Retina (tissue), 1 donor: ENCODE results near the gene IFITM10.
A peak's percentile ranks its signal among the peaks of the same experiment; 100 is the strongest.

Source experiments
- DNase-seq: peaks from one replicate; pipeline ENCODE4 v3.0.0-alpha.2; 2016

The IFITM10 gene

DNA sequence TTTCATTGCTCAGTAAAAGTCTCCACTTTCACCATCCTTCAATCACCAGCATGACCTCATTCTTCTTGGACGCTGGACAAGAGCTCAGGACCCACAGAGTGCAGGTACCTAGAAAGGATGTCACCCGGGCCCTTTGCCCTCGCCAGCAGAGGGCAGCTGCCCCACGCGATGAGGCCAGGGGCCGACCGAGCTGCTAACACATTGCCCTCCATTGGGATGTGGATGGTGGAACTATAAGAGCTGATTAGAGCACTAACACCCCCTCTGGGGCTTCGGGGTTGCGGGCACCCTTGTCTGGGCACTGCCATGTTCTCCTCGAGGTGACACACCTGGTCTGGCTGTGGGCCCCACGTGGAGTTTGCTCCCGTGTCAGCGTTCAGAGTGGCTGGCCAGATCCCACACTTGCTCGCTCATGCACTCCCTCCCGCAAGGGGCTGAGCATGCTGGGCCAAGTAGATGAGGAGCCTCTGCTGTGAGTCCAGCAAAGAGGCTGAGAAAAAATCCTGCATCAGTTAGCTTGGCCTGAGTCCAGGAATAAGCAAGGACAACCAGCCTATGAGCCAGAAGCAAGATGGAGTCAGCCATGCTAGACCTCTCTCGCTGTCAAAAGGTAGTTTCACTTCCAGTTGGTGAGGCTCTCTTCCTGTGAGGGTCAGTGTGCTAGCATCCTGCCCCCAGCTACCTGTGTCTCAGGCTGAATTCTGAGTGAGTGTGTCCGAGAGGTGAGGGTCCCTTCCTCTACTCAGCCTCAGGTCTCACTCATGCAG lies 43.6 kb downstream of the IFITM10 start:
- DNase-seq = no peak

DNA sequence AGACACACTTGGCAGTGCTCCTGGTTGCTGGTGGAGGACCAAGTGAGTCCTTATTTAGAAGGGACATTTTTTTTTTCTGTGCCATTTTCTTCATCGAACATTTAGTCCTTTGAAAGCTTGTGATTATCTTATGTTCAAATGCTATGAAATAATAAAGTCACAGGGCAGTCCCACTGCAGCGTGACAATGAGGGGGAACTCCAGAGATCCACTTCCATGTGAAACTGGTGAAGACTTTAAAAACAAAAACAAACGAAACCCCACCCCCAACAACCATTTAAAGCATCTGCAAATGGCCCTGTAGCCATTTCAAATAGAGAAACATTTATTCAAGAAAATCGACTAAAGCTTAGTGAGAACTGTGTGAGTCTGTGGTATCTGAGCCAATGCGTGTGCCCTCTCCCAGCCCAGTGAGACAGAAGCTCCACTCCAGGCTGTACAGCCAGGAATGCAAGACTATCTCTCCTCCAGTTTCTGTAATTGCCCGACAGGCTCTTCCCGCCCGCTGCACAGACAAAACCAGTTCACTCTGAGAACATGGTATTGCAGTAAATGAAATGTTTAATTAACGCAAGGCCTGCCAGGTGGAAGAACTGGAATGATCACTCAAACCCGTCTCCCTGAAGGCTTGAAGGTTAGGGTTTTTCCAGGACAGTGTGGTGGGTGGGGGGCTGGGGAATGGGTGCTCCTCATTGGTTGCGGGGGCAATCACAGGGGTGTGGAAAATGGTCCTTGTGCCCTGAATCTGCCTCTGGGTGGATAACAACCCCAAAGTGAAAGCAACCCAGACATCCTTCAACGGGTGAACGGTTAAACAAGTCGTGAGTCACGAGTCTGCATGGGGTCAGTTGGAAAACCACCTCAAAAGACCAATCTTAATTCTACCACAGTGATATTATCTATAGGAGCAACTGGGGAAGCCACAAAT lies 45.0 kb downstream of the IFITM10 start:
- DNase-seq = no peak

DNA sequence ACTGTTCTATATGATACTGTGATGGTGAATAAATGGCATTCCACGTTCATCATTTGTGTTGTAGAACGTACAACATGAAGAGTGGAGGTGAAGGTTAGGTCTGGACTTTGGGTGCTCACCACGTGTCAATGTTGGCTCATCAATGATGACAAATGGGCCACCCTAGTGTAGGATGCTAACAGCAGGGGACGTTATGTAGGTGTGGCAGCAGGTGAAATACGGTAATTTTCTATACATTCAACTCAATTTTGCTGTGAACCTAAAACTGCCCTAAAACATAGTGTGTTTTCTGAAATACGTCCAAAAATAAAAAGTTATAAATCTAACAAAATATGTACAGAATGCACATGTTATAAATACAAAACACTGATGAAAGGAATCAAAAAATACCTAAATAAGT lies 47.2 kb downstream of the IFITM10 start:
- DNase-seq = no peak

DNA sequence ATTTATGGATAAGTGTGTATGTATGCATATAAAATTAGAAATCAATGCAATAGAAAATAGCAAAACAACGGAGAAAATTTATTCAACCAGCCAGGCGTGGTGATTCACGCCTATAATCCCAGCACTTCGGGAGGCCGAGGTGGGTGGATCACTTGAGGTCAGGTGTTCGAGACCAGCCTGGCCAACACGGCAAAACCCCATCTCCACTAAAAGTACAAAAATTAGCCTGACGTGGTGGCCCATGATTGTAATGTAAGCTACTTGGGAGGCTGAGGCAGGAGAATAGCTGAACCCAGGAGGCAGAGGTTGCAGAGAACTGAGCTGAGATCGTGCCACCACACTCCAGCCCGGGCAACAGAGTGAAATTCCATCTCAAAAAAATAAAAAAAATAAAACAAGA lies 47.9 kb downstream of the IFITM10 start:
- no peak for DNase-seq

DNA sequence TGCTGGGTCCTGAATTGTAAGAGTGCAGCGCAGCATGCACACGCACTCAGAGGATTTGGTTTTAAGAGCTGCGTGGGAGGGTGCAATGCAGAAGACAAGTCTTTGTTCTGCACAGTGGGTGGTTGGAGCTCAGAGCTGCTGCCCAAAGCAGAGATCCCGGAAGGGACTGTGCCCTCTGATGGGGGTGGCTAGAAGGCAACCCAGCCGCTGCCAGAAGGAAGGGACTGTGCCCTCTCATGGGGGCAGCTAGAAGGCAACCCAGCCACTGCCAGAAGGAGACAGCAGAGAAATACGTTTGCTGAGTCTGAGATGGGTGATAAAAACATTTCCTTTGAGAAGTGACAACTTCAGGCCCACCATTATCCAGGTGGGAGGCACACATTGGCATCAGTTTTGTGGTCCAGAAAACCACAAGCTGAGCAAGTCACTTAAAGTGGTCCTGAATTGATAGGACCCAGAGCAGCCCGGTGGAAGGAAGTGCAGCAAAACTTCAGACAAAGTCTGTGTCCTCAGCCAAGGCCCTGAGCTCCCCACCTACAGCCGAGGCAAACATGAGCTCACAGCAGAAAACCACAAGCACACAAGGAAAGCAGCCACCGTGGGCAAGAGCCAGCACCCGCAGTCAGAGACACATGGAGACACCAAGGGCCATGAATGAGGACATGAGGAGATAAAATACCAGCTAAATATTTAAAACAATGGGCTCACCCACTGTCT lies 49.1 kb downstream of the IFITM10 start:
- DNase-seq = no peak

DNA sequence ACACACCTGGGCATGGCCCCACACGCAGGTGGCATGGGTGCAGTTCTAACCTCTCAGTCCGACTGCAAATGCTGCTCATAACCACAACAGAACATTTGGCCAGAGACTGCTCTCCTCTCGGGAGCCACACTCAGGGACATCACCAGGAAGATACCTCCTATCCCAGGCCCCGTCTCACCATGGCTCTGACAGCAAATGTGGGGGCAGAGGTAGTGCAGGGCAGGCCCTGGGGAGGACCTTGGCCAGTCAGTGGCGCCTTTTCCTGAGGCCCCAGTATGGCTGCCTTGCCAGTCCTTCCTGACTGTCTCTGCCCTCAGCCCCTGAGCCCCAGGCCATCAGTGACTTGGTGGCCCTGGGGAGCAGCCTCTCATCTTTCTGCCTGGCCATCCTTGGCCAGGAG lies 50.6 kb downstream of the IFITM10 start:
- DNase-seq = no peak

DNA sequence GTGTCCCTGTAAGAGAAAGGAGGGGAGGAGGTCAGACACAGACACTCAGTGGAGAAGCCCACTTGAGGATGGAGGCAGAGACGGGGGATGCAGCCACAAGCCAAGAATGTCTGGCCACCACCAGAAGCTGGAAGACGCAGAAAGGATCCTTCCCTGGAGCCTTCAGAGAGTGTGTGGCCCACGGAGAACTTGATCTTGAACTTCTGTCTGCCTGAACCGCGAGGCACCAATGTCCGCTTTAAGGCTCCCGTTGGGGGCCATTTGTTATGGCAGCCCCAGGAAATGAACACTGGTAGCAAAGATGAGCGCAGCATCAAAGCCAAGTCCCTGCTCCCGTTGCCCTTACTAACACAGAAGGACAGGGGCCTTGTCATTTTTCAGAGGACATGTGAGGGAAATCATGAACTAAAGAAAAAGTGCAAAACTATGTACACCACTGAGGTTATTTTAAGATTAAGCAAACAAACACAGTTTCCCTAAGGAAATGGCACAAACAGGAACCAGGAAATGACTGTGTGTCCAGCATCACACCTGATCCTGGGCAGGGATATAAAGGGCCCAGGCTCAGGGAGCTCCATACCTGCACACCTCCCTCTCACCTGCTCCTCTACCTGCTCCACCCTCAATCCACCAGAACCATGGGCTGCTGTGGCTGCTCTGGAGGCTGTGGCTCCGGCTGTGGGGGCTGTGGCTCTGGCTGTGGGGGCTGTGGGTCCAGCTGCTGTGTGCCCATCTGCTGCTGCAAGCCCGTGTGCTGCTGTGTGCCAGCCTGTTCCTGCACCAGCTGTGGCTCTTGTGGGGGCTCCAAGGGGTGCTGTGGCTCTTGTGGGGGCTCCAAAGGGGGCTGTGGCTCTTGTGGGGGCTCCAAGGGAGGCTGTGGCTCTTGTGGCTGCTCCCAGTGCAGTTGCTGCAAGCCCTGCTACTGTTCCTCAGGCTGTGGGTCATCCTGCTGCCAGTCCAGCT lies 53.5 kb downstream of the IFITM10 start, which contains the start of gene KRTAP5-6:
Gene KRTAP5-6, plus strand, starts transcription at position 588 of the 963 bp plus-strand sequence. Its CDS starts 51 bp downstream, at position 639.
- no peak for DNase-seq

DNA sequence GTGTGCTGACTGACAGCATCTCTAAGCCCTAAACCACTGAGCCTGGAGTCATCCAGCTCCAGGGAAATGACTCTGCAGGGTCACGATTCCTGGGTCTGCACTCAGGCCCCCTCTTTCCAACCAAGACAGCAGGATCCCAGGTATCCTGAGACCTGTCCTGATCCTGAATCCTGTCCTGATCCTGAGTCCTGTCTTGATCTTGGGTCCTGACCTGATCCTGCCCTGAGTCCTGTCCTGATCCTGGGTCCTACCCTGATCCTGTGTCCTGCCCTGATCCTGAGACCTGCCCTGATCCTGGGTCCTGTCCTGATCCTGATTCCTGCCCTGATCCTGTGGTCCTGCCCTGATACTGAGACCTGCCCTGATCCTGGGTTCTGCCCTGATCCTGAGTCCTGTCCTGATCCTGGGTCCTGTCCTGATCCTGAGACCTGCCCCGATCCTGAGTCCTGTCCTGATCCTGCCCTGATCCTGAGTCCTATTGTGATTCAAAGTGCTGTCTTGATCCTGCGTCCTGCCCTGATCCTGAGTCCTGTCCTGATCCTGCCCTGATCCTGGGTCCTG lies 54.8 kb downstream of the IFITM10 start:
- DNase-seq = no peak

DNA sequence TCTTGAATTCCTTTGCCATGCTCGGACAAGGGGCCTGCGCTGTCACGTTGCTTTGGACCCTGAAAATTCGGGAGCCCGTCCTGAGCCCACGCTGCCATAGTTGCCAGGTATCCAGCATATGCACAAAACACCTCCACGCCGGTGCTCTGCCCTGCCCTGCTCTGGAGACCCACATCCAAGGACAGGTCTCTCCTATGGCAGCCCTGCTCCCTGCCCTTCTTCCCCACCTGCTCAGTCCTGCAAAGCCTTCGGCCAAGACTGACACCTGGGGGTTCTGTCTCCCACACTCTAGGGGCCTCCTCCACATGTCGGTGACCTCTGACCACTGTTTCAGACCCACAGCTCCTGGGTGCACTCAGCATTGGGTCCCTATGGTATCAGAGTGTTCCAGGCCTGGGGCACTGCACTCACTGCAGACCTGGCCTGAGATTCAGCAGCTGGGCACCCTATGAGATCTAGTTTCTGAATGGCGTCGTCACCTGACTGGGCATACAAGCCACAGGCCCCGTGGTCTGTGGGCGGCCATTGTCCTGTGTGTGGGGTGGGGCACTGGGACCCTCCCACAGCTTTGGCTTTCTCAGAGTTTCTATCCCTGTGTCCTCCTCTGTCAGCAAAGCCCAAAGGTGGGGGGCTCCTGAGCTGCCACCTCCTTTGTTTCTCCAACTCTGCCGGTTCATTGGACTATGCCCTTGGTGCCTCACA lies 55.4 kb downstream of the IFITM10 start:
- no peak for DNase-seq

DNA sequence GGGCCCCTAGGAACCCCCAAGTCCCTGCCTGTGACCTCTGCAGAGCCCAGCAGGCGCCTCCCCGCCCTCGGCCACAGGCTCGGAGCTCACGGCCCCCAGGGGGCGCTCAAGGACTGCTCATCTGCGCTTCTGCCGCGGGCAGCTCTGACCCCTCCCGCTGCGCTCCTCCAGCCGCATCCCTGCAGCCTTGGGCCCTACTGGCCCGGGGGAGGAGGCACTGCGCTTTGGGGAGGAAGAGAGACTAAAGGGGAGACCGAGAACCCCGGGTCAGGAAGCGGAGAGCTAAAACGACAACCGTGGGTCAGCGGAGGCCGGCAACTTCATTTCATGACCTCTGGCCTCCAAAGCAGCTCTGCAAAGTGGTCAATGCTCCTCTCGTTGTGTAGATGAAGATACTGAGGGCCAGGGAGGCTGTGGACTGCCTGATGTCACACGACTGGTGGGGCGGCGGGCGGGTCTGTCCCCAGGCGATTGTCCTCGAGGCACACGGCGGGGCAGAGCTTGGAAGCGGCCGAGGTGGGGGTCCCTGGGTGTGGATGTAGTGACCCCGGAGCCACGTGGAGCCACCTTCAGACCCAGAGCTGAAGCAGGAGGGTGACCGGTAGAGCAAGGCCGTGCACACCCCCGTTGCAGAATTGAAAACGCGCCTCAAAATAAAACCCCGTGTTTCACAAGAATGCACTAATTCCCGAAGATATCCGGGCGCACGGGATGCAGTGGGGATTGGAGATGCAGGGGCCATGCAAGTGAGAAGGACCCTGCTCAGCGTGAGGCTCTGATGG lies 56.1 kb downstream of the IFITM10 start:
- peak; percentile 93 for DNase-seq

DNA sequence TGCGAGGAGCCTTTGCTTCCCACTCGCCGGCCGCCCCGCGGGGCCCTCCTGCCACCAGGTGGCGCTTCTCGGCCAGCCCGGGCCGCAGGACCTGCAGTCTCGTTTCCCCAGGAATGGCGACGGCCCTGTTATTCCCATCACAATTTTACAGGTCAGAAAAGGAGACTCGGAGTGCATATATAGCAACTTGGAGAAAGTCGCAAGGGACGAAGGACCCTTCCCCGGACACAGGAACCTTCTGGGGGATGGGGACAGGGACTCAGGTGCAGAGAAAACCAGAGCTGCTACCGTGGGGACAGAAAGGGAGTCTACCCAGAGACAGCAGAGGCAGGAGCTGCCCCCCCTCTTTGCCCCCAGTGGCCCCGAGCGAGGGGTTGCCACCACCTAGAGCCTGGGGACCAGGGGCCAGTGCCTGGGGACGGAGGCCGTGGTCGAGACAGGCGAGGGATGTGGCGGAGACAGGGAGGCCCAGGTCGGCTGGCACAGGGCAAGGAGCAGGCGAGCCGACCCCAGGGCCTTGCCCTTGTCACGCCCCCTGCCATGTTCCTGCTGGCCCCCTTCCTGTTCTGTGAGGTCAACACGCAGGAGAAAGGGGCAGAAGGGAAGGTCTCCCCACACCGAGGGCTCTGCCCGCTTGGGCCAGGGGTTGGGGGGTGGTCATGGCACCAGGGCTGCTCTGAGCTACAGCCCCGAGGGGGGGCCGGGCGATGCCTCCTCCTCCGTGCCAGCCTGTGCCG lies 56.9 kb downstream of the IFITM10 start:
- DNase-seq = peak; percentile 93

DNA sequence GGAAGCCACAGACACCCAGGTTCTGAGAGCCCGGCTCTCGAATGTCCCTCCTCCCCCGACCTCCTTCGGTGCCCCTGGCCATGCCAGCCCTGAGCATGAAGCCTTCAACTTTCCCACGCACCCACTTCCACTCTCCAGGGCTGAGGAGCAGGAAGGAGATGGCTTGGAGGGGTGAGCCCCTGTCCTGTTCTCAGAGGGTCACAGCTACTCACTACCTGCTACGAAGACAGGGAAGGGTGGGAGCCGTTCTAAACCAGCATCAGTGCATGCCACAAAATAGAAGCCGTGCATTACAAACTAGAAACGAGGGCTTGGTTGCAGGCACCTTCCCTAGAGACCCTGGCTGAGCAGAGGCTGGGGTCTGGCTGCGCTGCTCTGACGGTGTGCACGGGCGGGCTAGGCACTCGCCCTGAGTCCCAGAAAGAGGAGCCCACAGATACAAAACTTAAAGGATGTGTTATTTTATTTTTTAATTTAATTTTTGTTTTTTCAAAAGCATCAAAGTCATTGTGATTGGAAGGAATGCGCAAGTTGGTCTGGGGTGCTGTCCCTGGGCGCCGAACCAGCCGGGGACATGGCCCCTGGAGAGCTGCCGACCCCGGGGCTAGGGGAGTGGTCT lies 57.6 kb downstream of the IFITM10 start:
- no peak for DNase-seq

DNA sequence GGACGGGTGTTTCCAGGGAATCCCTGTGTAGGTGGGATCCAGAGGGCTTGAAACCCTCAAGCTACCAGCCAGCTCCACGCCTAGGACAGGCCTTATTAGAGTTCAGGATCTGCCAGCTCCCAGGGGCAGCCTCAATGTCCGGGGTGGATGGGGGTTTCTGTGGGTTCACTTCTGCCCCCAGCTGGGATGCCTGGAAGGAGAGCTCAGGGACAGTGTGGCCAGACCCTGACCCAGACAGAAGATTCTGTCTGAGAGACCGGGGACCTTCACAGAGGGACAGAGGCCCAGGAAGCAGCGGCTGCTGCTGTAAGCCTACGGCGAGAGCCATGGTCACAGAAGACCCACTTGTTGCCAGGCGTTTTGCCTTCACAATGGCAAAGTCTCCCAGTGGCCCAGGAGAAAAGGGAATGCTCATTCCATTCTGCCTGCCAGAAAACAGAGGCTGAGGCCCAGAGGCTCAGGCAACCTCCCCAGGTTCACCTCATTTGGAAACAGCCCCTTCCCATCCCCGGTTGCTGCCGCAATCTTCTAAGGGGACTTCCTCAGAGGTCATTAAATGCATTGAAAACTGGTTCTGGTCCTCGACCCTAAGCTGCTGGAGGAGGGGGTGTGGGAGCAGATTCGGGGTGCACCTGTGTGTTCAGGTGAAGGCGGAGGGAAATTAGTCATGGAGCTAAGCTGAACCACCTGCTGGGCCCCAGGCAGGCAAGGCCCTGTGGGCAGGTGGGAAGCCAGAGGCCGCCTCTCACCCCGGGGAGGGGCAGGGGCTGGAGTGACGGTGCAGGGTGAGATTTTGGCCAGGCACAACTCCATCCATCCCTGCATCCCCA lies 58.3 kb downstream of the IFITM10 start:
- no peak for DNase-seq

DNA sequence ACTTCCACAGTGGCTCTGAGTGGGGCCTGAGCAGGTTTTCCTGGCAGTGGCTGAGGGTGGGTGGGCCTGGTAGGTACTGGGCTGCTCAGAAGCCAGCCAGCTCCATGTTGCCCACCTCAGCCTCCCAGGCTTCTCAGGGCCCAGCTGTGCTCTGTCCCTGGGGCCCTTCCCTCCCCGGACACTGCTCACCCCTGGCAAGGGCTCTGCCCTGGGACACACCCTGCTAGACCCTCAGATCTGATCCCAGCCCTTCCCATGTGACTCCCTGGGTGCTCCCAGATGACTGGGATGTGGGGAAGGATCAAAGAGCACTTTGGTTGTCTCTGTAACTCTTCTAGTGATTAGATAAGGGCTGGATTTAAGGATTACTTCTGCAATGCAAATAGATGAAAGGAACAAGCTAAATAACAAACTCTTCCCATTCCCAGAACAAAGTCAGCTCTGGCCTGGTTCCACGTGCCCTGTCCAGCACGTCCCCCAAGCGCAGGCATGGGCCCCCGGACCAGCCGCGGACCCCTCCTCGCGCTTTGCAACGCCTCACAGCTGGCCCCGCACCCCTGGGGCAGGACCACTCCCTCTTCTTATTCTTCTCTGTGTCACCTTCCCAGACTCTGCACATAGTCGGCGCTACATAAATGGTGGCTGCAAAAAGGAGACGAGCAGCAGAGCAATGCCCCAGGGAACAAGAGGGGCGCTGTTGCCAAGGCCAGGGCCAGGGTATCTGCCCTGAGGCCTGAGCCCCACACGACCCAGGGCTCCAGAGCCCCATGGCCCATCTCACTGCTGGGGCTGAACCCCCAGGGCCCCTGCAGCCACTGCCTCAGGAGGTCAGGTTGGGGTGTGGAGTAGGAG lies 59.1 kb downstream of the IFITM10 start:
- no peak for DNase-seq

DNA sequence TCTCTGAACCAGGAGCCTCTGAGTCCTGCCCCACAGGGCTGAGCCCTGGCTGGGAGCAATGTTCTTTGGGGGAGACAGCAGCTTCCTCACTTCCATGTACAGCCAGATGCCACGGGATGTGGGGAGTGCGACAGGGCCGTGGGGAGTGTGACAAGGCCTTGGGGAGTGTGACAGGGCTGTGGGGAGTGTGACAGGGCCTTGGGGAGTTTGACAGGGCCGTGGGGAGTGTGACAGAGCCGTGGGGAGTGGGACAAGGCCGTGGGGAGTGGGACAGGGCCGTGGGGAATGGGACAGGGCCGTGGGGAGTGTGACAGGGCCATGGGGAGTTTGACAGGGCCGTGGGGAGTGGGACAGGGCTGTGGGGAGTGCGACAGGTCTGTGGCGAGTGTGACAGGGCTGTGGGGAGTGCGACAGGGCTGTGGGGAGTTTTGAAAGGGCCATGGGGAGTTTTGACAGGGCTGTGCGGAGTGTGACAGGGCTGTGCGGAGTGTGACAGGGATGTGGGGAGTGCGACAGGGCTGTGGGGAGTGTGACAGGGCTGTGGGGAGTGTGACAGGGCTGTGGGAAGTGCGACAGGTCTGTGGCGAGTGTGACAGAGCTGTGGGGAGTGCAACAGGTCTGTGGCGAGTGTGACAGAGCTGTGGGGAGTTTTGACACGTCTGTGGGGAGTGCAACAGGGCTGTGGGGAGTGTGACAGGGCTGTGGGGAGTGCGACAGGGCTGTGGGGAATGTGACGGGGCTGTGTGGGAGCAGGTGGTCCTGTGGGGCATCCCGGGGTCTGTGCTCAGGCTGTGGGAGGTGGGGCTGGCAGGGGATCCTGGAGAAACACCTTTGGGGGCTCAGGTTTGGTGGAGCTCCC lies 60.0 kb downstream of the IFITM10 start:
- no peak for DNase-seq
